ENCODE measurements around the gene PDAP1. TPM values are rescaled to one million over a fixed set of nuclear protein-coding genes. Genes with fewer than 3 reads are reported as not detected.
A peak's percentile ranks its signal among the peaks of the same experiment; 100 is the strongest.
"Not testable (repeated sequence)": the region's sequence is repeated elsewhere in the genome, so short reads cannot be mapped to it uniquely, and the experiment has no call there.

PDAP1 gene
- total RNA-seq, 1 donor from 2014 or later: 95.1 TPM

- no peak for DNase-seq (ENCODE audit: low spot score)
Measured at GRCh38 chr7:99396418-99397296, 11.7 kb downstream of the PDAP1 start.

GRCh38 chr7:99395616-99396327, 12.6 kb downstream of the PDAP1 start:
- DNase-seq (ENCODE audit: low spot score): no peak

- no peak for DNase-seq (ENCODE audit: low spot score)
Measured at GRCh38 chr7:99394188-99394502, 14.3 kb downstream of the PDAP1 start.

- no peak for DNase-seq (ENCODE audit: low spot score)
Measured at GRCh38 chr7:99393355-99394187, 14.8 kb downstream of the PDAP1 start.

- peak; percentile 82 for DNase-seq (ENCODE audit: low spot score)
Measured at GRCh38 chr7:99392659-99393354, 15.6 kb downstream of the PDAP1 start.

- DNase-seq (ENCODE audit: low spot score): no peak
Measured at GRCh38 chr7:99392046-99392445, 16.4 kb downstream of the PDAP1 start.

GRCh38 chr7:99390941-99391602, 17.3 kb downstream of the PDAP1 start:
- no peak for DNase-seq (ENCODE audit: low spot score)

GRCh38 chr7:99389772-99390171, 18.6 kb downstream of the PDAP1 start:
- DNase-seq (ENCODE audit: low spot score): no peak

- no peak for DNase-seq (ENCODE audit: low spot score)
Measured at GRCh38 chr7:99387912-99388311, 20.5 kb downstream of the PDAP1 start.

- DNase-seq (ENCODE audit: low spot score): not testable (repeated sequence)
Measured at GRCh38 chr7:99387239-99387635, 21.2 kb downstream of the PDAP1 start.

GRCh38 chr7:99386584-99387238, 21.7 kb downstream of the PDAP1 start:
- DNase-seq (ENCODE audit: low spot score): no peak

- DNase-seq (ENCODE audit: low spot score): no peak
Measured at GRCh38 chr7:99385564-99385963, 22.8 kb downstream of the PDAP1 start.

- no peak for DNase-seq (ENCODE audit: low spot score)
Measured at GRCh38 chr7:99384523-99384922, 23.9 kb downstream of the PDAP1 start.

GRCh38 chr7:99383791-99384370, 24.5 kb downstream of the PDAP1 start:
- DNase-seq (ENCODE audit: low spot score): no peak

- no peak for DNase-seq (ENCODE audit: low spot score)
Measured at GRCh38 chr7:99383203-99383602, 25.2 kb downstream of the PDAP1 start.

- DNase-seq (ENCODE audit: low spot score): no peak
Measured at GRCh38 chr7:99381664-99382075, 26.7 kb downstream of the PDAP1 start.

- DNase-seq (ENCODE audit: low spot score): no peak
Measured at GRCh38 chr7:99380823-99381663, 27.4 kb downstream of the PDAP1 start.

GRCh38 chr7:99380032-99380822, 28.2 kb downstream of the PDAP1 start:
- DNase-seq (ENCODE audit: low spot score): no peak

- not testable (repeated sequence) for DNase-seq (ENCODE audit: low spot score)
Measured at GRCh38 chr7:99379693-99380031, 28.7 kb downstream of the PDAP1 start.

All from ureter (tissue), 1 donor.